Breast epithelium (tissue), 3 donors: ENCODE results near the gene MINDY3.

Experiments
- POLR2A ChIP-seq: fragments of 450-650 bp; IDR thresholded peaks from one replicate; pipeline ENCODE4 v1.6.1; 2016; ENCODE audit warnings: antibody characterized with exemption, mild to moderate bottlenecking, moderate library complexity
- TF ChIP-seq, protein P1 (sequence below), 3 donors: fragments of 450-650 bp; IDR thresholded peaks; one replicate each; pipeline ENCODE4 v1.5.1; 2016 to 2017; ENCODE audit warnings: antibody characterized with exemption in 3 of 3, mild to moderate bottlenecking in 3 of 3, moderate library complexity in 3 of 3

DNA sequence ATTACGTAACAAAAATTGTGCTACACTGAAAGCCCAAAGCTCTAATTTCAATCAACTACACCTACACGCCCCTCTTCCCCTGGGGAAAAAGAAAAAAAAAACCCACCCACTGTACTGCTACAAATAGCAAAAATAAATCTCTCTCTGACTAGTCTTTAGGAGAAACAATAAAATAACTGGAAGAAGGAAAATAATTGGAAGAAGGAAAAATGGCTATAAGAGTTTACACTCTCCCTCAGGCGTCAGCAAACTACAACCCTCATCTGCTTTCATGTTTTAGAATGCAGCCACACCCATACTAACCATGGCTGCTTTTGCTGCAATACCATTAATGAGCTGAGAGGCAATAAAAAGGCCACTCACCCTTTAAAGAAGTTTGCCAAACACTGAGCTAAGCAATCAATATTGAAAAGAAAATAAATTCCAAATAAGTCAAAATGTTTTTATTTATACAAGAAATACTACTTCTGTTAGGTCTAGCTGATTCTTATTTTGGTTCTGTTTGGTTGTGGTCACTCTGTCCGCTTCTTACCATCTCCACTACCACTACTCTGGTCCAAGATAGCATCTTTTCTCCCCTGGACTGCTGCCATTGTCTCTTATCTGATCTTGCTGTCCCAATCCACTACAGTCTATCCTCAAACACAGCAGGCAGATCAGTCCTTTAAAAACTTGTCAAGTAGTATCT is 3.8 kb downstream of the MINDY3 start:
- TF ChIP-seq, protein P1, sequence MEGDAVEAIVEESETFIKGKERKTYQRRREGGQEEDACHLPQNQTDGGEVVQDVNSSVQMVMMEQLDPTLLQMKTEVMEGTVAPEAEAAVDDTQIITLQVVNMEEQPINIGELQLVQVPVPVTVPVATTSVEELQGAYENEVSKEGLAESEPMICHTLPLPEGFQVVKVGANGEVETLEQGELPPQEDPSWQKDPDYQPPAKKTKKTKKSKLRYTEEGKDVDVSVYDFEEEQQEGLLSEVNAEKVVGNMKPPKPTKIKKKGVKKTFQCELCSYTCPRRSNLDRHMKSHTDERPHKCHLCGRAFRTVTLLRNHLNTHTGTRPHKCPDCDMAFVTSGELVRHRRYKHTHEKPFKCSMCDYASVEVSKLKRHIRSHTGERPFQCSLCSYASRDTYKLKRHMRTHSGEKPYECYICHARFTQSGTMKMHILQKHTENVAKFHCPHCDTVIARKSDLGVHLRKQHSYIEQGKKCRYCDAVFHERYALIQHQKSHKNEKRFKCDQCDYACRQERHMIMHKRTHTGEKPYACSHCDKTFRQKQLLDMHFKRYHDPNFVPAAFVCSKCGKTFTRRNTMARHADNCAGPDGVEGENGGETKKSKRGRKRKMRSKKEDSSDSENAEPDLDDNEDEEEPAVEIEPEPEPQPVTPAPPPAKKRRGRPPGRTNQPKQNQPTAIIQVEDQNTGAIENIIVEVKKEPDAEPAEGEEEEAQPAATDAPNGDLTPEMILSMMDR (IDR thresholded peaks at IDR 0.05), result no peak
- TF ChIP-seq POLR2A, result no peak
